ENCODE measurements around the gene EFCAB11. TPM values are rescaled to one million over a fixed set of nuclear protein-coding genes. Genes with fewer than 3 reads are reported as not detected.

The EFCAB11 gene
- total RNA-seq, 1 donor from 2014 or later, result 9.9 TPM

GRCh38 chr14:89952576-89952975 lies 2.0 kb downstream of the EFCAB11 start:
- no peak for DNase-seq (ENCODE audit: low spot score in 2 of 2, unreplicated experiment in 2 of 2)
- TF ChIP-seq CTCF (IDR thresholded peaks at IDR 0.05; ENCODE audit: unreplicated experiment), result no peak
- Mint-ChIP-seq H3K9me3 (peaks cover 6% of the 10 kb centered on the region), H3K27me3 (ENCODE audit: low read depth) (no peaks in the 10 kb centered on the region), H3K27ac (no peak overlapping the region), H3K36me3 (peaks cover 20% of the 10 kb centered on the region), H3K4me1 (peaks cover 27% of the 10 kb centered on the region), H3K4me3 (no peak overlapping the region)

GRCh38 chr14:89947344-89947743 lies 7.2 kb downstream of the EFCAB11 start:
- Mint-ChIP-seq H3K27me3 (ENCODE audit: low read depth) (no peaks in the 10 kb centered on the region), H3K4me1 (no peaks in the 10 kb centered on the region), H3K36me3 (peaks cover 24% of the 10 kb centered on the region), H3K9me3 (peaks cover 6% of the 10 kb centered on the region), H3K27ac (no peak overlapping the region), H3K4me3 (no peak overlapping the region)
- no peak for DNase-seq (ENCODE audit: low spot score in 2 of 2, unreplicated experiment in 2 of 2)
- TF ChIP-seq CTCF (IDR thresholded peaks at IDR 0.05; ENCODE audit: unreplicated experiment), result no peak

GRCh38 chr14:89941830-89942377 lies 12.6 kb downstream of the EFCAB11 start:
- no peak overlapping the region for H3K4me3 Mint-ChIP-seq
- TF ChIP-seq CTCF (IDR thresholded peaks at IDR 0.05; ENCODE audit: unreplicated experiment), result no peak
- peaks cover 4% of the 10 kb centered on the region for H3K36me3 Mint-ChIP-seq
- H3K27ac Mint-ChIP-seq, result no peak overlapping the region
- no peak for DNase-seq (ENCODE audit: low spot score in 2 of 2, unreplicated experiment in 2 of 2)
- no peaks in the 10 kb centered on the region for H3K9me3 Mint-ChIP-seq
- no peaks in the 10 kb centered on the region for H3K27me3 Mint-ChIP-seq (ENCODE audit: low read depth)
- H3K4me1 Mint-ChIP-seq, result no peaks in the 10 kb centered on the region

GRCh38 chr14:89936654-89937185 lies 17.8 kb downstream of the EFCAB11 start:
- Mint-ChIP-seq H3K27me3 (ENCODE audit: low read depth) (no peaks in the 10 kb centered on the region), H3K4me1 (no peaks in the 10 kb centered on the region), H3K27ac (no peak overlapping the region), H3K36me3 (peaks cover 2% of the 10 kb centered on the region), H3K4me3 (no peak overlapping the region), H3K9me3 (no peaks in the 10 kb centered on the region)
- DNase-seq (ENCODE audit: low spot score in 2 of 2, unreplicated experiment in 2 of 2), result no peak
- no peak for TF ChIP-seq CTCF (IDR thresholded peaks at IDR 0.05; ENCODE audit: unreplicated experiment)

GRCh38 chr14:89933002-89933401 lies 21.5 kb downstream of the EFCAB11 start:
- no peaks in the 10 kb centered on the region for H3K27me3 Mint-ChIP-seq (ENCODE audit: low read depth)
- no peaks in the 10 kb centered on the region for H3K9me3 Mint-ChIP-seq
- no peak overlapping the region for H3K27ac Mint-ChIP-seq
- no peak for TF ChIP-seq CTCF (IDR thresholded peaks at IDR 0.05; ENCODE audit: unreplicated experiment)
- DNase-seq (ENCODE audit: low spot score in 2 of 2, unreplicated experiment in 2 of 2), result no peak
- no peaks in the 10 kb centered on the region for H3K4me1 Mint-ChIP-seq
- peaks cover 8% of the 10 kb centered on the region for H3K36me3 Mint-ChIP-seq
- H3K4me3 Mint-ChIP-seq, result no peak overlapping the region
